IPS-18c (cell line): ENCODE measurements around the gene UVSSA.

Experiments
- H3K4me3 ChIP-seq: 2 replicates; pipeline ENCODE4 v1.7.0; 2013; ENCODE audit warnings: low read depth, mild to moderate bottlenecking, low read length, moderate library complexity; ENCODE audit not compliant: insufficient read depth
- H3K9me3 ChIP-seq: one replicate; pipeline ENCODE4 v1.6.1; 2013; ENCODE audit warnings: mild to moderate bottlenecking, low read length, moderate library complexity; ENCODE audit not compliant: control insufficient read depth, insufficient read depth

The UVSSA gene

GRCh38 chr4:1355378-1355777, 8.4 kb downstream of the UVSSA start:
- Histone ChIP-seq H3K9me3 (no peaks in the 10 kb centered on the region), H3K4me3 (no peak overlapping the region)

- no peak overlapping the region for H3K4me3 ChIP-seq
- H3K9me3 ChIP-seq = no peaks in the 10 kb centered on the region
These were observed 9.4 kb downstream of the UVSSA start for GRCh38 chr4:1356181-1356998.

GRCh38 chr4:1357356-1358248, 10.6 kb downstream of the UVSSA start:
- no peak overlapping the region for H3K4me3 ChIP-seq

GRCh38 chr4:1358421-1359143, 11.6 kb downstream of the UVSSA start:
- Histone ChIP-seq H3K9me3 (no peaks in the 10 kb centered on the region), H3K4me3 (no peak overlapping the region)

More at GRCh38 chr4:1357356-1358248, 10.6 kb downstream of the UVSSA start:
- no peaks in the 10 kb centered on the region for H3K9me3 ChIP-seq

GRCh38 chr4:1359144-1359501, 12.1 kb downstream of the UVSSA start:
- H3K9me3 ChIP-seq = no peaks in the 10 kb centered on the region
- H3K4me3 ChIP-seq = no peak overlapping the region

- no peaks in the 10 kb centered on the region for H3K9me3 ChIP-seq
- H3K4me3 ChIP-seq = no peak overlapping the region
These were observed 13.0 kb downstream of the UVSSA start for GRCh38 chr4:1359976-1360375.

- Histone ChIP-seq H3K4me3 (no peak overlapping the region), H3K9me3 (no peaks in the 10 kb centered on the region)
These were observed 13.6 kb downstream of the UVSSA start for GRCh38 chr4:1360423-1361283.

- Histone ChIP-seq H3K9me3 (no peaks in the 10 kb centered on the region), H3K4me3 (no peak overlapping the region)
These were observed 14.4 kb downstream of the UVSSA start for GRCh38 chr4:1361431-1361830.

GRCh38 chr4:1362046-1362445, 15.0 kb downstream of the UVSSA start:
- no peaks in the 10 kb centered on the region for H3K9me3 ChIP-seq
- H3K4me3 ChIP-seq = no peak overlapping the region

- Histone ChIP-seq H3K9me3 (no peaks in the 10 kb centered on the region), H3K4me3 (no peak overlapping the region)
These were observed 15.5 kb downstream of the UVSSA start for GRCh38 chr4:1362521-1362920.

- no peak overlapping the region for H3K4me3 ChIP-seq
- peaks cover 2% of the 10 kb centered on the region for H3K9me3 ChIP-seq
These were observed 16.5 kb downstream of the UVSSA start for GRCh38 chr4:1363513-1363912.

- H3K9me3 ChIP-seq = peaks cover 2% of the 10 kb centered on the region
- no peak overlapping the region for H3K4me3 ChIP-seq
These were observed 17.2 kb downstream of the UVSSA start for GRCh38 chr4:1364217-1364616.

GRCh38 chr4:1364748-1365147, 17.7 kb downstream of the UVSSA start:
- Histone ChIP-seq H3K4me3 (no peak overlapping the region), H3K9me3 (peaks cover 2% of the 10 kb centered on the region)

GRCh38 chr4:1365271-1366178, 18.5 kb downstream of the UVSSA start:
- H3K9me3 ChIP-seq = peaks cover 2% of the 10 kb centered on the region
- H3K4me3 ChIP-seq = no peak overlapping the region

GRCh38 chr4:1366371-1367229, 19.6 kb downstream of the UVSSA start:
- H3K4me3 ChIP-seq = no peak overlapping the region
- peaks cover 2% of the 10 kb centered on the region for H3K9me3 ChIP-seq
